IMR-90 (cell line): Measurements from ENCODE around the gene WAC. TPM values are rescaled to one million over a fixed set of nuclear protein-coding genes. Genes with fewer than 3 reads are reported as not detected.

ENCODE experiments used
- ATAC-seq: fragments of 200-7000 bp; cut with Tn5 transposase; 2 replicates; pipeline ENCODE4 v1.9.1; 2020; ENCODE audit warnings: low read depth, mild to moderate bottlenecking, moderate library complexity
- BruUV-seq: library from RNA; stranded (reverse); fragments of 400-500 nt; replicated peaks from 2 replicates; lab custom pipeline; 2021; lab: Mats Ljungman, UMichigan
- CTCF ChIA-PET: fragments of 300-600 bp; formaldehyde crosslinking; extraction: SDS; loops from one replicate; lab custom pipeline; 2021; ENCODE audit warnings: antibody characterized with exemption; lab: Yijun Ruan, JAX
- POLR2A ChIA-PET: fragments of 300-600 bp; sonication (Branson Sonifier 250); formaldehyde crosslinking; loops from one replicate; lab custom pipeline; 2022; ENCODE audit warnings: antibody characterized with exemption; ENCODE audit not compliant: unreplicated experiment; lab: Charles Lee
- DNase-seq: peaks from one replicate; pipeline ENCODE4 v3.0.0; 2013
- H2AFZ ChIP-seq: replicated peaks from 2 replicates; pipeline ENCODE3; 2013; ENCODE audit warnings: low read length, mild to moderate bottlenecking; ENCODE audit not compliant: poor library complexity
- H2AK5ac ChIP-seq: 2 replicates; pipeline ENCODE4 v1.6.1; 2013; ENCODE audit warnings: low read depth, low read length, inconsistent platforms
- H2AK9ac ChIP-seq: replicated peaks from 2 replicates; pipeline ENCODE3; 2013; ENCODE audit warnings: mild to moderate bottlenecking, low read depth, low read length, moderate library complexity; ENCODE audit not compliant: poor library complexity
- H2BK120ac ChIP-seq: 2 replicates; pipeline ENCODE4 v1.6.1; 2013; ENCODE audit warnings: low read depth, low read length, inconsistent platforms
- H2BK15ac ChIP-seq: 3 replicates; pipeline ENCODE4 v1.6.1; 2013; ENCODE audit warnings: low read depth, low read length, inconsistent platforms
- H2BK20ac ChIP-seq: 2 replicates; pipeline ENCODE4 v1.6.1; 2013; ENCODE audit warnings: low read depth, mild to moderate bottlenecking, inconsistent platforms, low read length, moderate library complexity
- H2BK5ac ChIP-seq: 2 replicates; pipeline ENCODE4 v1.6.1; 2013; ENCODE audit warnings: mild to moderate bottlenecking, low read depth, low read length, inconsistent platforms; ENCODE audit not compliant: poor library complexity, severe bottlenecking
- H3K14ac ChIP-seq: replicated peaks from 2 replicates; pipeline ENCODE4 v1.6.1; 2013; ENCODE audit warnings: low read depth, low read length, inconsistent platforms
- H3K18ac ChIP-seq: 2 replicates; pipeline ENCODE4 v1.6.1; 2013; ENCODE audit warnings: low read depth, low read length, control low read depth
- H3K23ac ChIP-seq: 2 replicates; pipeline ENCODE4 v1.6.1; 2013; ENCODE audit warnings: low read depth, low read length, inconsistent platforms
- H3K27ac ChIP-seq: 2 replicates; pipeline ENCODE4 v1.5.1; 2013; ENCODE audit warnings: mild to moderate bottlenecking, control low read depth, low read length; ENCODE audit not compliant: insufficient read depth
- H3K27me3 ChIP-seq: 2 replicates; pipeline ENCODE4 v1.6.1; 2013; ENCODE audit warnings: low read length; ENCODE audit not compliant: control insufficient read depth, insufficient read depth
- H3K36me3 ChIP-seq: 2 replicates; pipeline ENCODE4 v1.6.1; 2013; ENCODE audit warnings: low read length, mixed read lengths; ENCODE audit not compliant: control insufficient read depth, insufficient read depth
- H3K4ac ChIP-seq: 2 replicates; pipeline ENCODE4 v1.6.1; 2013; ENCODE audit warnings: low read depth, low read length, inconsistent platforms
- H3K4me1 ChIP-seq: 2 replicates; pipeline ENCODE4 v1.6.1; 2013; ENCODE audit warnings: low read length, mixed read lengths; ENCODE audit not compliant: control insufficient read depth, insufficient read depth
- H3K4me2 ChIP-seq: 2 replicates; pipeline ENCODE4 v1.6.1; 2013; ENCODE audit warnings: low read depth, mild to moderate bottlenecking, control low read depth, low read length, moderate library complexity
- H3K4me3 ChIP-seq: 2 replicates; pipeline ENCODE4 v1.5.1; 2013; ENCODE audit warnings: low read depth, mild to moderate bottlenecking, control low read depth, low read length, moderate library complexity; ENCODE audit not compliant: insufficient read depth
- H3K56ac ChIP-seq: 2 replicates; pipeline ENCODE4 v1.6.1; 2013; ENCODE audit warnings: low read length, inconsistent platforms; ENCODE audit not compliant: insufficient read depth; ENCODE audit errors: extremely low read depth
- H3K79me1 ChIP-seq, 2 experiments: 2 replicates each; pipeline ENCODE4 v1.6.1; 2013; ENCODE audit warnings: low read length in 2 of 2, inconsistent platforms in 1 of 2, low read depth in 1 of 2
- H3K9ac ChIP-seq: 2 replicates; pipeline ENCODE4 v1.6.1; 2013; ENCODE audit warnings: low read depth, low read length, control low read depth
- H3K9me1 ChIP-seq: 2 replicates; pipeline ENCODE4 v1.6.1; 2013; ENCODE audit warnings: low read length, inconsistent platforms; ENCODE audit not compliant: insufficient read depth
- H3K9me3 ChIP-seq: 2 replicates; pipeline ENCODE4 v1.6.1; 2013; ENCODE audit warnings: low read length; ENCODE audit not compliant: control insufficient read depth, insufficient read depth
- H4K20me1 ChIP-seq: 2 replicates; pipeline ENCODE4 v1.6.1; 2013; ENCODE audit warnings: low read length, inconsistent platforms; ENCODE audit not compliant: insufficient read depth
- H4K5ac ChIP-seq: 2 replicates; pipeline ENCODE4 v1.6.1; 2013; ENCODE audit warnings: mild to moderate bottlenecking, low read depth, low read length, control low read depth
- H4K8ac ChIP-seq, 2 experiments: 2 replicates each; pipeline ENCODE4 v1.6.1; 2013; ENCODE audit warnings: low read depth in 2 of 2, low read length in 2 of 2, control low read depth in 1 of 2, inconsistent platforms in 1 of 2
- H4K91ac ChIP-seq: 2 replicates; pipeline ENCODE4 v1.6.1; 2013; ENCODE audit warnings: low read depth, low read length, inconsistent platforms; ENCODE audit not compliant: insufficient read depth
- BHLHE40 ChIP-seq: fragments of 150-350 bp; IDR thresholded peaks from 2 replicates; pipeline ENCODE4 v1.6.1; 2016; ENCODE audit warnings: mild to moderate bottlenecking, low read depth, low read length
- CHD1 ChIP-seq: IDR thresholded peaks from 2 replicates; pipeline ENCODE4 v1.6.1; 2012; ENCODE audit warnings: low read depth, low read length, improper control_type of control experiment
- CTCF ChIP-seq: conservative IDR thresholded peaks from 2 replicates; pipeline ENCODE4 v1.5.1; 2012; ENCODE audit warnings: mild to moderate bottlenecking, low read depth, low read length, improper control_type of control experiment
- FOS ChIP-seq: fragments of 150-350 bp; IDR thresholded peaks from 2 replicates; pipeline ENCODE4 v1.6.1; 2016; ENCODE audit warnings: low read depth, low read length
- MAFK ChIP-seq: IDR thresholded peaks from 2 replicates; pipeline ENCODE4 v1.6.1; 2012; ENCODE audit warnings: low read depth, low read length, improper control_type of control experiment
- MXI1 ChIP-seq: IDR thresholded peaks from 2 replicates; pipeline ENCODE4 v1.6.1; 2012; ENCODE audit warnings: low read depth, mild to moderate bottlenecking, low read length, moderate library complexity, borderline replicate concordance
- NFE2L2 ChIP-seq: fragments of 150-350 bp; IDR thresholded peaks from 2 replicates; pipeline ENCODE4 v1.6.1; 2016; ENCODE audit warnings: low read depth, mild to moderate bottlenecking, low read length
- POLR2A ChIP-seq: IDR thresholded peaks from 2 replicates; pipeline ENCODE4 v1.6.1; 2012; ENCODE audit warnings: mild to moderate bottlenecking, low read depth, low read length
- RAD21 ChIP-seq: IDR thresholded peaks from 2 replicates; pipeline ENCODE4 v1.6.1; 2012; ENCODE audit warnings: low read length, improper control_type of control experiment
- RFX5 ChIP-seq: IDR thresholded peaks from 2 replicates; pipeline ENCODE4 v1.8.0; 2012; ENCODE audit warnings: low read depth, mild to moderate bottlenecking, low read length, moderate library complexity
- SMC3 ChIP-seq: fragments of 150-350 bp; IDR thresholded peaks from 2 replicates; pipeline ENCODE4 v1.6.1; 2016; ENCODE audit warnings: low read depth, mild to moderate bottlenecking, antibody characterized with exemption, low read length, moderate library complexity
- WGBS, 2 experiments: methylation state at CpG; one replicate each; pipeline versions ENCODE4 v1.1.5 to v1.1.7; 2013; ENCODE audit warnings: missing lambda C conversion rate in 2 of 2; ENCODE audit not compliant: insufficient read length in 1 of 2; ENCODE audit errors: extremely low coverage in 2 of 2; 5-methylcytosine and 5-hydroxymethylcytosine counted together
- dilution Hi-C: fragments of 300-500 bp; cut with HindIII; formaldehyde crosslinking; loops from one replicate; pipeline ENCODE4 v1.14.3; 2018; ENCODE audit warnings: low sequenced_read_pairs; ENCODE audit not compliant: unreplicated experiment
- in situ Hi-C: fragments of 300-500 bp; cut with MboI; formaldehyde crosslinking; loops from 3 replicates; pipeline ENCODE4 v1.14.3; 2019; ENCODE audit warnings: low sequenced_read_pairs, inconsistent platforms, mixed read lengths
- intact Hi-C: fragments of 100-400 bp; cut with micrococcal nuclease; formaldehyde crosslinking; loops from 2 replicates; pipeline ENCODE4 v1.10.0; 2022
- polyA plus RNA-seq, 3 experiments: library from polyadenylated mRNA; depleted of rRNA; stranded (reverse); fragments of >200 nt; gene quantifications; 2 replicates each; pipeline ENCODE4 v1.2.3, GENCODE V29; 2012; ENCODE audit warnings: low replicate concordance in 1 of 3
- total RNA-seq: library from RNA; depleted of rRNA; stranded (reverse); fragments of >200 nt; gene quantifications from 2 replicates; pipeline ENCODE4 v1.2.3, GENCODE V29; 2012

WAC gene
- total and polyA plus RNA-seq, 2 of the 4 experiments (the other 2 are of a cell fraction) = 39.6 to 52.2 TPM

DNA sequence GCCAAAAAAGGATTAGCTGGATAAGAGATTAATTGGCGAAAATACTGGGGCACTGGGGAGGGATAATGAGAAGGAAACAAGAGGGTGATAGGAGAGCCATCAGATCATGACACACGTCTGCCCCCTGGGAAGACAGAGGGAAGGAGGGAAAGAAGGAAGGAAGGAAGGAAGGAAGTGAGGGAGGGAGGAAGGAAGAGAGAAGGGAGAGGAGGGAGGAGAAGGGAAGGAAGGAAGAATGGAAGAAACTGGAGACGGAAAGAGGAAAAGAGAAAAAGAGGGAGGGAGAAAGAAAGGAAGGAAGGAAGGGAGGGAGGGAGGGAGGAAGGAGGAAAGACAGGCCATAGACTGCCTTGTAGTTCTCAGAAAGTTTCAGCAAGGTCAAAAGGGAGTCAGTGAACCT lies 37.8 kb upstream of the WAC start:
- Histone ChIP-seq H3K56ac (no peak overlapping the region), H3K9me3 (no peaks in the 10 kb centered on the region), H3K4me2 (no peak overlapping the region), H3K36me3 (no peaks in the 10 kb centered on the region), H4K5ac (no peak overlapping the region), H3K18ac (no peak overlapping the region), H3K27ac (no peak overlapping the region), H3K4ac (no peak overlapping the region), H3K23ac (no peak overlapping the region), H3K14ac (no peak overlapping the region), H3K4me1 (no peaks in the 10 kb centered on the region), H3K79me1 (no peaks in the 10 kb centered on the region), H2BK5ac (no peak overlapping the region), H2AK9ac (no peak overlapping the region), H2BK120ac (no peak overlapping the region), H3K9ac (no peak overlapping the region), H4K91ac (no peak overlapping the region), H2AFZ (no peak overlapping the region), H2BK15ac (no peak overlapping the region), H4K8ac (no peak overlapping the region), H2BK20ac (no peak overlapping the region), H3K4me3 (no peak overlapping the region), H2AK5ac (no peak overlapping the region), H4K20me1 (no peaks in the 10 kb centered on the region), H3K27me3 (peaks cover 12% of the 10 kb centered on the region), H3K9me1 (no peaks in the 10 kb centered on the region)
- no TSS peak for BruUV-seq
- intact Hi-C loops (no loop called here), dilution Hi-C loops (no loop called here), in situ Hi-C loops (no loop called here)
- TF ChIP-seq FOS = no peak
- TF ChIP-seq POLR2A = no peak
- TF ChIP-seq BHLHE40 = no peak
- no peak for TF ChIP-seq SMC3
- TF ChIP-seq MAFK = no peak
- no peak for TF ChIP-seq CTCF
- no peak for TF ChIP-seq MXI1
- no peak for TF ChIP-seq CHD1
- TF ChIP-seq RAD21 = no peak
- no peak for TF ChIP-seq NFE2L2
- no peak for TF ChIP-seq RFX5
- ChIA-PET POLR2A (no interaction called here), CTCF (no interaction called here)
- WGBS, 2 experiments = 55% methylated on average over 3 of the region's 3 CpGs; no CpG with 5 or more reads in 1 of the 2 experiments
- DNase-seq (no peak), ATAC-seq (no peak)
